Measurements from ENCODE around the gene UBAP1.

DNA sequence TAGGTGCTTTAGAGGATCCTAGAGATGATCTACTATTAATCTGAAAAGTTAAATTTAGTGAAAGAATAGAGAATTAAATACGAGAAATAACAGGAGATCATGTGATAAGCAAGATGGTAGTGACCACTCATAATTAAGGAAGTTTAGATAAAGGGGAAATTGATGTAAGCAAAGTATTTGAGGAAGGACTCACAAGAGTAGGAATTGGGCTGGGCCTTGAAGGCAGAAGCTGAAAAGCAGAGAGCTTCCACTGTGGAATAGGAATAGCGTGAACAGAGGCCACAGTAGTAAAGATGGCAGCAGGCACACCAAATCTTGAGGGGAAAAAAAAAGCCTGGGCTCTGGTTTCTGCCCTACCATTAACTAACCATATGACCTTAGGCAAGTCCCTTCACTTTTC lies 112.2 kb downstream of the UBAP1 start:
- TF ChIP-seq, protein P1, sequence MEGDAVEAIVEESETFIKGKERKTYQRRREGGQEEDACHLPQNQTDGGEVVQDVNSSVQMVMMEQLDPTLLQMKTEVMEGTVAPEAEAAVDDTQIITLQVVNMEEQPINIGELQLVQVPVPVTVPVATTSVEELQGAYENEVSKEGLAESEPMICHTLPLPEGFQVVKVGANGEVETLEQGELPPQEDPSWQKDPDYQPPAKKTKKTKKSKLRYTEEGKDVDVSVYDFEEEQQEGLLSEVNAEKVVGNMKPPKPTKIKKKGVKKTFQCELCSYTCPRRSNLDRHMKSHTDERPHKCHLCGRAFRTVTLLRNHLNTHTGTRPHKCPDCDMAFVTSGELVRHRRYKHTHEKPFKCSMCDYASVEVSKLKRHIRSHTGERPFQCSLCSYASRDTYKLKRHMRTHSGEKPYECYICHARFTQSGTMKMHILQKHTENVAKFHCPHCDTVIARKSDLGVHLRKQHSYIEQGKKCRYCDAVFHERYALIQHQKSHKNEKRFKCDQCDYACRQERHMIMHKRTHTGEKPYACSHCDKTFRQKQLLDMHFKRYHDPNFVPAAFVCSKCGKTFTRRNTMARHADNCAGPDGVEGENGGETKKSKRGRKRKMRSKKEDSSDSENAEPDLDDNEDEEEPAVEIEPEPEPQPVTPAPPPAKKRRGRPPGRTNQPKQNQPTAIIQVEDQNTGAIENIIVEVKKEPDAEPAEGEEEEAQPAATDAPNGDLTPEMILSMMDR (IDR thresholded peaks at IDR 0.05), result no peak
- no peak for TF ChIP-seq POLR2A (IDR thresholded peaks at IDR 0.05)
- TF ChIP-seq EP300 (IDR thresholded peaks at IDR 0.05), result no peak
- no peak for TF ChIP-seq POLR2AphosphoS5 (IDR thresholded peaks at IDR 0.05)
